Neural cell (in vitro differentiated cells): ENCODE measurements around the gene C12orf75.

ENCODE experiments used
- CTCF ChIP-seq: fragments of 450-650 bp; IDR thresholded peaks from 2 replicates; pipeline ENCODE4 v1.5.1; 2014; ENCODE audit warnings: antibody characterized with exemption, mild to moderate bottlenecking, moderate library complexity; ENCODE audit not compliant: poor library complexity, severe bottlenecking
- EP300 ChIP-seq: fragments of 450-650 bp; conservative IDR thresholded peaks from 2 replicates; pipeline ENCODE4 v1.6.1; 2014; ENCODE audit warnings: antibody characterized with exemption, mild to moderate bottlenecking, moderate library complexity; ENCODE audit not compliant: poor library complexity, severe bottlenecking
- EZH2 ChIP-seq: fragments of 200-600, 300-800 bp; shearing (Covaris generic), sonication (generic); IDR thresholded peaks from 2 replicates; pipeline ENCODE4 v1.6.1; 2014; ENCODE audit warnings: antibody characterized with exemption, low read length, borderline replicate concordance, mild to moderate bottlenecking; ENCODE audit not compliant: insufficient read depth, poor library complexity, severe bottlenecking
- MXI1 ChIP-seq: fragments of 450-650 bp; conservative IDR thresholded peaks from 2 replicates; pipeline ENCODE4 v1.6.1; 2014; ENCODE audit warnings: antibody characterized with exemption, mild to moderate bottlenecking; ENCODE audit not compliant: poor library complexity, severe bottlenecking
- POLR2AphosphoS5 ChIP-seq: IDR thresholded peaks from 2 replicates; pipeline ENCODE4 v1.6.1; 2012
- RAD21 ChIP-seq: fragments of 450-650 bp; conservative IDR thresholded peaks from 2 replicates; pipeline ENCODE4 v1.6.1; 2014; ENCODE audit warnings: antibody characterized with exemption, mild to moderate bottlenecking, moderate library complexity
- REST ChIP-seq: IDR thresholded peaks from 2 replicates; pipeline ENCODE4 v1.6.1; 2012; ENCODE audit warnings: borderline replicate concordance
- TAF1 ChIP-seq: IDR thresholded peaks from 2 replicates; pipeline ENCODE4 v1.6.1; 2012; ENCODE audit warnings: low read depth

- TF ChIP-seq TAF1 (no peak), CTCF (no peak), REST (no peak), MXI1 (no peak), POLR2AphosphoS5 (no peak), EZH2 (no peak), RAD21 (no peak), EP300 (no peak)
Observed at GRCh38 chr12:105396024-105396423, 65.5 kb downstream of the C12orf75 start.
